ENCODE results near the gene FAM13C. TPM values are rescaled to one million over a fixed set of nuclear protein-coding genes. Genes with fewer than 3 reads are reported as not detected.

FAM13C gene
- total RNA-seq, 4 donors from 2014 or later = 45.1 to 62.9 (median 53.1) TPM

GRCh38 chr10:59384761-59385160 is 22.4 kb upstream of the FAM13C start:
- no peaks in the 10 kb centered on the region for H3K36me3 ChIP-seq
- H3K9me3 ChIP-seq = no peaks in the 10 kb centered on the region
- no peak for DNase-seq (ENCODE audit: extremely low spot score)
- H3K4me1 ChIP-seq = peaks cover 0 to 29% (median 15%) of the 10 kb centered on the region in 4 donors
- no peak overlapping the region for H3K27ac ChIP-seq (replicated peaks in 1 of 4)
- TF ChIP-seq EP300 (IDR thresholded peaks at IDR 0.05) (no peak), POLR2AphosphoS5 (IDR thresholded peaks at IDR 0.05) (no peak), POLR2A (IDR thresholded peaks at IDR 0.05; ENCODE audit: low read depth) (no peak), CTCF (IDR thresholded peaks at IDR 0.05) (no peak)
- 78% methylated on average over 3 of the region's 3 CpGs for WGBS
- intact Hi-C loops (cut with DNase I) = loop anchor here (10.0 kb wide), 1 partner anchor 200 kb away; no protein-coding TSS in a partner anchor
- no peak overlapping the region for H3K4me3 ChIP-seq
- no peaks in the 10 kb centered on the region for H3K27me3 ChIP-seq

- 90% methylated on average over 3 of the region's 3 CpGs for WGBS
- Histone ChIP-seq H3K27me3 (no peaks in the 10 kb centered on the region), H3K36me3 (no peaks in the 10 kb centered on the region), H3K27ac (replicated peaks in 1 of 4) (peak overlapping the region; percentile 53 to 66 (median 64)), H3K9me3 (no peaks in the 10 kb centered on the region), H3K4me3 (no peak overlapping the region), H3K4me1 (peaks cover 0 to 29% (median 15%) of the 10 kb centered on the region in 4 donors)
- DNase-seq (ENCODE audit: extremely low spot score) = no peak
- intact Hi-C loops (cut with DNase I) = loop anchor here (10.0 kb wide), 1 partner anchor 201 kb away; no protein-coding TSS in a partner anchor
- TF ChIP-seq POLR2AphosphoS5 (IDR thresholded peaks at IDR 0.05) = no peak
- TF ChIP-seq EP300 (IDR thresholded peaks at IDR 0.05) = no peak
- TF ChIP-seq CTCF (IDR thresholded peaks at IDR 0.05) = no peak
- no peak for TF ChIP-seq POLR2A (IDR thresholded peaks at IDR 0.05; ENCODE audit: low read depth)
Observed at GRCh38 chr10:59383908-59384307, 21.6 kb upstream of the FAM13C start.

GRCh38 chr10:59383436-59383835 is 21.1 kb upstream of the FAM13C start:
- Histone ChIP-seq H3K4me3 (no peak overlapping the region), H3K27ac (replicated peaks in 1 of 4) (peak overlapping the region; percentile 53 to 66 (median 64)), H3K9me3 (no peaks in the 10 kb centered on the region), H3K27me3 (no peaks in the 10 kb centered on the region), H3K4me1 (peaks cover 0 to 29% (median 15%) of the 10 kb centered on the region in 4 donors), H3K36me3 (no peaks in the 10 kb centered on the region)
- WGBS = 38% methylated on average over 1 of the region's 1 CpG
- no peak for DNase-seq (ENCODE audit: extremely low spot score)
- intact Hi-C loops (cut with DNase I) = loop anchor here (10.0 kb wide), 1 partner anchor 201 kb away; no protein-coding TSS in a partner anchor
- TF ChIP-seq EP300 (IDR thresholded peaks at IDR 0.05) = no peak
- no peak for TF ChIP-seq CTCF (IDR thresholded peaks at IDR 0.05)
- no peak for TF ChIP-seq POLR2A (IDR thresholded peaks at IDR 0.05; ENCODE audit: low read depth)
- TF ChIP-seq POLR2AphosphoS5 (IDR thresholded peaks at IDR 0.05) = no peak

GRCh38 chr10:59382831-59383295 is 20.5 kb upstream of the FAM13C start:
- no peak for DNase-seq (ENCODE audit: extremely low spot score)
- H3K4me3 ChIP-seq = no peak overlapping the region
- peak overlapping the region; percentile 53 to 66 (median 64) for H3K27ac ChIP-seq (replicated peaks in 1 of 4)
- no peaks in the 10 kb centered on the region for H3K27me3 ChIP-seq
- TF ChIP-seq POLR2A (IDR thresholded peaks at IDR 0.05; ENCODE audit: low read depth) = no peak
- TF ChIP-seq EP300 (IDR thresholded peaks at IDR 0.05) = no peak
- TF ChIP-seq POLR2AphosphoS5 (IDR thresholded peaks at IDR 0.05) = no peak
- no peak for TF ChIP-seq CTCF (IDR thresholded peaks at IDR 0.05)
- WGBS = 27% methylated on average over 3 of the region's 3 CpGs
- intact Hi-C loops (cut with DNase I) = loop anchor here (10.0 kb wide), 1 partner anchor 202 kb away; no protein-coding TSS in a partner anchor
- H3K9me3 ChIP-seq = no peaks in the 10 kb centered on the region
- peaks cover 0 to 23% (median 13%) of the 10 kb centered on the region in 4 donors for H3K4me1 ChIP-seq
- H3K36me3 ChIP-seq = no peaks in the 10 kb centered on the region

All from esophagus muscularis mucosa (tissue), 4 donors.